NCI-H1048 (cell line): ENCODE measurements around the gene CELSR2.
"Not testable (repeated sequence)": the region's sequence is repeated elsewhere in the genome, so short reads cannot be mapped to it uniquely, and the experiment has no call there.

Experiments
- DNase-seq: peaks from one replicate; lab custom pipeline; 2025; lab: John Stamatoyannopoulos, UW

The CELSR2 gene

DNA sequence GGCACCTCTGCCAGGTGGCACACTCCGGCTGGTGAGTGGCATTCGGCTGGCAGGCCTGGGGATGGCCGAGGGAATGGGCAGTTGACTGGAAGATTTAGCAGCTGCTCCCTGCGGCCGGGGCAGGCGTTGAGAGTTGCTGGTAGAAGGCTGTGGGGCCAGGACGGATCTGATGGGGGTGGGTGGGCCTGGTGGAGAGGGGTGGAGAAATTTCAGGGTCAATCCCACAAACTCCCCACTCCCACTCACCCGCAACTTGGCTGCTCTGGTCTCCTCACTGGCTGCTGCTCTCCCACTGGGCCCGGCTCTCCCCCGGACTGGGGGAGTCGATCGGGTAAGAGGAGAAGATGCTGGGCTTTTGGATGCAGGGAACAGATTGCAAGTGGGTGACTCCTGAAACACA, 31.5 kb downstream of the CELSR2 start:
- DNase-seq, result no peak

DNA sequence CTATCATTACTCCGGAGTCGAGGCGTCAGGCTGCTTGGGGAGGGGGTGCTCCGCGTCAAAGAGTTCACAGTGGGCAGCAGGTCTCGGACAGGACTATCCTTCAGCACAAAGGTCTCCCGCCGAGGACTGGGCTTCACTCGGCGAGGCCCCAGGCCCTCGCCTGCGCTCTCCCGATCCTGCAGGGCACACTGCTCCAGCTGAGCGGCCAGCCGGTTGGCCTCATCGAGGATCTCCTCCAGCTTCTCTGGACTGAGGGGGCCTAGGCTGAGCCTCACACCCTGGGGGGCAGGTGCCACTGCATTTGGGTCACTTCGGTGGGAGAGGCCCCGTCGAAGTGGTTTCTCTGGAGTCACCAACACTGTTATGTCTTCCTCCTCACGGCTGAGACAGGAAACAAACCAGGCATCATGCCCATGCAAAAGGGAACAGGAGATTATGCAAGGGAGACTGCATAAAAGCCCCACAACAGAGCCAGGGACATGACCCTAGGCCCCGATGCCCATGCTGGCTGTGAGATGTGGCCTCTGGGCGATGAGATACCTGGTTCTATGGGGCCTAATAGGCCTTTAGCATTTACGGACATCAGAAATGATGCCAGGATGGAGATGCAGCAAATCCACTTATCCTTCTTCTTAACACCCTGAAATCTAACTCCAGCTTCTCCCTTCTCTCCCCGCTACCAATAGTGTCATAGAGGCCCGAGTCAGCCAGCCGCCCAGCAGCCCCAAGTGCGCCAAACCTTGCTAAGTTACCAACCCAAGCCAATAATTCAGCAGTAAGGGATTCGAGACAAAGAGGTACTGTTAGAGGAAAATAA, 32.5 kb downstream of the CELSR2 start:
- no peak for DNase-seq

DNA sequence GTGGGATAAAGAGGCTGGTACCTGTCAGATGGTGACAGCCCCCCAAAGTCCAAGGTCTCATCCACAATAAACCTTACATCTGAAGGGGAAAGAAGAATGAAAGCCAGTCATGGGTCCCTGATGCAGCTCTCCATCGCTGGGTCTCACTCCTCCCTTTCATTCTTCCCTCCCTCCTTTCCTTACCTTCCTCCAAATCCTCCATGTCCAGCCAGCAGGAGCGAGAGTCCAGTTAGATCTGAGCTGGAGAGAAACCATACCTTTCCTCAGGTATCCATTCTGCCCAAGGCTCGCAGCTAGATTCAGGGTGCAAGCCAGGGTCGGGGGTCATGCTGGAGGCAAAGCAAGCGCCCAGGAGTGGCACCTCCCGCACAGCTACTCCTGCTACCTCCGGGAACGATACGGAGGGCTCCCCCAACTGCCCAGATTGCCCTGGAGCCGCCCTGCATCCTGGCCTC, 33.2 kb downstream of the CELSR2 start:
- DNase-seq, result no peak

DNA sequence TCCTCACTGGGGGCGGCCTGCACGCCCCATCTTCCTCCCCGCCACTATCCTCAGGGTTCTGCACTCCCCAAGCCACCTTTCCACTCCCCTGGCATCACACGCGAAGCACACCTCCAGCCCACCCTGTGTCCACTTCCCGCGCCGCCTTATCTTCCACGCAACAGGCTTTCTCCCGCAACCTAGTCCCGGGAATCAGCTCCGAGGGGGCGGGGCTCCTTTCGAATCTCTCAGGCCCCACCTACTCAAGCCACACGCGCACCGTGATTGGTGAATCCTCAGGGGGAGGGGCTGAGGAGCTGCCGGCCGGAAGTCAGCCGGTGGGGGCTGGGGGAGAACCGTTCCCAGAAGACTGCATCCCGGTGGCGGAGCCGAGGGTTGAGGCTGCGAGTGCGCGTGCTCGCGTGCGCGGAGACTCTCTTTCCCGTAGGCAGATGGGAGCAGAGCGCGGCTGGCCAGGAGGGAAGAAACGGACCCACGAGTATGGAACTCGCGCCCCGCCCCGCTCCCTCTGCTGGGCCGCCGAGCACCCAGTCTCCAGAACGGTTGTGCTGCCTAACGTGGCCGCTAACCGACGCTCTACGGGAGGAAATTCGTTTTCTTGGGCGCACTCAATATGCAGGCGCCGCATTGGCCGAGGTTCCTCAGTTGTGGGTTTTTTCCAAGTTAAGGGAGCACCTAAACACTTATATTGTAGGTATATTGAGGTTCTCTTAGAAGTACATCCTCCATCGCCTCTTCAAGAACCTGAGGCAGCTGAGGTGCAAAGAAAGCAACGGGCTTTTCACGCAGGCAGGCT, 33.8 kb downstream of the CELSR2 start, which contains the start of gene PSRC1:
PSRC1 (minus strand) TSS at position 194 of the 796 bp plus-strand sequence.
- DNase-seq, result peak; percentile 87

DNA sequence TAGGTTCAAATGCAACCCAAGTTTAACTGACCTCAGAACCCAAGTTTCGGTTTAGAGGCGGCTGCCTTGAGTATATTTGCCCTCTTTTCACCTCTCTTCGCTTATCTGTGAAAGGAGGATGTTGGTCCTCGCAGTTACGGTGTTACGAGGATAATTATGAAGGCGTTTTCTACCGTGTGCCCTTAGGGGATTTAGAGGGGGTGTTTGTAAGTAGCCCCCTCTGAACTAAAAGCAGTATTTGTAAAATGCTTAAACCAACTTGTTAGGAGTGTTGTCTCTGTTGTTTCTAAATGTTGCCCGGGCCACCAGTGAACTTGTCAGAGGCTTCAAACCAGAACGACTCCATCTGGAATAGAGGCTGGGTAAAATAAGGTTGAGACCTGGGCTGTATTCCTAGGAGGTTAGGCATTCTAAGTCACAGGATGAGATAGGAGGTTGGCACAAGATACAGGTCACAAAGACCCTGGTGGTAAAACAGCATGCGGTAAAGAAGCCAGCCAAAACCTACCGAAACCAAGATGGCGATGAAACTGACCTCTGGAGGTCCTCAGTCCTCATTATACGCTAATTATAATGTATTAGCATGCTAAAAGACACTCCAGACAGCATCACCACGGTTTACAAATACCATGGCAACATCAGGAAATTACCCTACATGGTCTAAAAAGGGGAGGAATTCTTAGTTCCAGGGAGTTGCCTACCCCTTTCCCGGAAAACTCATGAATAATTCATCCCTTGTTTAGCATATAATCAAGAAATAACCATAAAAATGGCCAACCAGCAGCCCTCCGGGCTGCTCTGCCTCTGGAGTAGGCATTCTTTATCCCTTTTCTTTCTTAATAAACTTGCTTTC, 34.6 kb downstream of the CELSR2 start:
- no peak for DNase-seq

DNA sequence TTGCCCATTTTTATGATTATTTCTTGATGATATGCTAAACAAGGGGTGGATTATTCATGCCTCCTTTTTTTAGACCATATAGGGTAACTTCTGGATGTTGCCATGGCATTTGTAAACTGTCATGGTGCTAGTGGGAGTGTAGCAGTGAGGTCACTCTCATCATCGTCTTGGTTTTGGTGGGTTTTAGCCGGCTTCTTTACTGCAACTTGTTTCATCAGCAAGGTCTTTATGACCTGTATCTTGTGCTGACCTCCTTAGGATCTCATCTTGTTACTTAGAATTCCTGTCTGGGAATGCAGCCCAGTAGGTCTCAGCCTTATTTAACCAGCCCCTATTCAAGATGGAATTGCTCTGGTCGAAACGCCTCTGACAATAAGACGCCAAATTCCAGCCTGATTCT, 37.4 kb downstream of the CELSR2 start:
- DNase-seq, result not testable (repeated sequence)

DNA sequence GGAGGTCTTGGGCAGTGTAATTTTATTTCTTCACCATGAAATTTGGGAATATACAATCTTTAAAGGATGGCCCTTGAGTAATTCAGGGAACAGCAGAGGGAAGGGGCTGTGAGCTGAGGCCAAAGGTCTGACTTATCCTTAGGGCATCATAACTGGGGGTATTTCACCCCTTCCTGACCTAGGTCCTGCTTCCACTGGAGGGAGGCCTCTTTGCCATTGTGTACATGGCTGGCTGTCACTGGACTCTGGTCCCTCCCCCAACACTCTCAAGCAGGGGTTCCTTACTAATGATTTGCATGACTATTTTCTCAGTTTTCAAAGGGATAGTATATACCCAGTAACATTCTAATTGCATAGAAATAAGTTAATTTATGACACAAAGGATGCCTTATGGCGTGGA, 40.8 kb downstream of the CELSR2 start:
- no peak for DNase-seq

DNA sequence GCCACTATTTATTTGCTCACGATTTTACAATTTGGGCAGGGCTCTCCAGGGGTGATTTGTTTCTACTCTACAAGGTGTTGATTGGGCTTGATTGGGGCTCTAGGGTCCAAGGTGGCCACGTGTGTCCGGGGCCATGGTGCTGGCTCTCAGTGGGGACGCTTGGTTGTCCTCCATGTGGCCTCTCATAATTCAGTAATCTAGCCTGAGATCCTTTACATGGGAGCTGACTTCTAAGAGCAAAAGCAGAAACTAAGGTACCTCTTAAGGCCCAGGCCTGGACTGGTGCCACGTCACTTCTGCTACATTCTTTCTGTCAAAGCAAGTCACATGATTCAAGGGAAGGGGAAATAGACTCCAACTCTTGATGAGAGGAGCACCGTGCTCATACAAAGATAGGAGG, 41.7 kb downstream of the CELSR2 start:
- DNase-seq, result no peak

DNA sequence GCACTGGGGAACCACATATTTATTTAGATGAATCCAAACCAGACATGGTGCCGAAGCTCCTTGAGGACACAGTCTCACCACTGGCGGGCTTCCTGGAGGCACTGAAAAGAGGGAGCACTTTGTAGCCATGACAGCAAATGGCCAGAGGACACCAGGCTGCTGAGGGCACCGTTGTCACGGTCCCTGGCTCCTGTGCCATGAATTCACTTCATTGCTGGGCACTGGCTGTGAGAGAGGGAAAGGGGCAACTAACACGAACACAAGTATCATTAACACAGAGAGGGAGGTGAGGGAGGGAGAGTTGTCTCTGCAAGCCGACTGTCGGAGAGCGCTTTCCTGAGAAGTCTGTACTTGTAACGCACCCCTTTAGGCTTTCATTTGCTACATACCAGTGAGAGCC, 43.0 kb downstream of the CELSR2 start:
- no peak for DNase-seq

DNA sequence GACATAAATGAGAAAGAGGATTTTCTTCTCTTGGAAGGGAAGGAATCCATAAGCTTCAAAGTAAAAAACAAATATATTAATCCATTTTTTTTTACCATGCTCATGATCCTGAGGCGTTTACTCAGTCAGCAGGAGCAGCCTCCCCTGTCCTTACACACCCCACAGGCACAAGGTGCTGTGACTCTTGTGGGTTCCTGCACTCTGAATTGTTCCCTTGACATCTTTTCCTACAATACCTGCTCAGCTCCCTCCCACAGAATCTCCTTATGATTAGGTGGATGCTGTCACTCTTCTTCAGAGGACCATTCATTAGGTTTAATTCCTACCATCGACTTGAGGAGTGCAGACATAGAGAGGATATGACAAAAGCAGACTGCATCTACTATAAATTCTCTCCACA, 43.7 kb downstream of the CELSR2 start:
- no peak for DNase-seq

DNA sequence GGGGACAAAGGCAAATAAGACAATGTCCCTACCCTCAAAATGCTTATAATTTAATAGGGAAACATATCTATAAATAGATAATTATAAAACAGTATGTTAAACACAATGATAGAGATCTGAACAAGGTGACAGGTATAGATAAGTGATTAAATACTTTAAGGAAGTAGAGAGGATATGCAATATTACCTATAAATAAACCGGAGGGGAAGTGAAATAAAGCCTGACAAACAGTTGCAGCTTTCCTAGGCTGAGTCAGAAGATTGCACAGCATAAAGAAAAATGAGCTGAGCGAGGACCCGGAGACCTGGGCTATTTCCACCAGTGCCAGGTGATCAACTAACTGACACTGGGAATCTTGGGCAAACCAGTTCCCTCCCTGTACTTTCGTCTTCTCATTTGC, 45.1 kb downstream of the CELSR2 start:
- DNase-seq, result no peak

DNA sequence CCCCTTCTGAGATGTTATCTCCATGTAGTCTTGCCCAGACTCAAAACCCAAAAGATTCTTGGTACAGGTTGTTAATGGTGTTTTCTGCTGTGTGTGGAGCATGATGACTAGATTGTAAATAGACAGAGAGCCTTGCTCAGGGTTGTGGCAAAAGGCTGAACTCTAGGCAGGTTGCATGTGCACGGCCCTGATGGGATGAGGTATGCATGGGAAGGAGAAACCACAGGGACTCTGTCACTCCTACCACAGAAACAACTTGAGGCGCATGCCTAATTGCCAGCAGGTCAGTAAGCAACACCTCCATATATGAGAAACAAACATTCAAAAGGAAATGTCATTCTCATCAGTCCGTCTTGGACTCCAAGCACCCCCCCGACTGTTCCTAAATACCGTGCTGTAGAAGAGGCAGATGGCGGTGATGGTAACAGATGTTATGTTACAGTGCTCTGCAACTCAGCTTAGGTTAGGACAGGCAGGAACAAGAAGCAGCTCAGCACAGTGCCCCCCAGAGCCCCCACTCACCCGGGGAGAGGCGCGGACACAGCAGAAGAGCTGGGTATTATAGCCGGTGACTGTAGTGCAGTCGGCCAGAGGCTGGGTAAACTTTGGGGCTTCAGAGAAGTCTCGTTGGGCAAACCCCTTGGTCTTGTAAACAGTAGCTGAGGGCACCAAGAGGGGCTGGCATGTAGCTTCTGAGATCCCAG, 46.5 kb downstream of the CELSR2 start:
- no peak for DNase-seq

DNA sequence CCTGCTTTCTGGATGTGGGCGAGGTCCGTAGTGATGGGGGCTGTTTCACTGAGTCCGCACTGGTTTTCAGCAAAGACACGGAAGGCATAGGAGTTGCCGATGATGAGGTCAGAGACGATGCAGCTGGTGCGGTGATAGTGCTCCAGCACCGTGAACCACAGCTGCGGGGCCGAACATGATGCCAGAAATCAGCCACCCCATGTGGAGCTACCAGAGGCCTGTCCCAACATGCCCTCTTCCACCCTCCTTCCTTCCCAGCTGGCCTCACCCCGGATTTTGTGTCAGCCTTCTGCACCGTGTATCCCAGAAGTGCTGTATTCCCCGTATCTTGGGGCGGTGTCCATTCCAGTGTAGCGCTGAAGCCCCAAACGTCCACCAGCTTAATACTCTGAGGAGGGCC, 47.4 kb downstream of the CELSR2 start:
- DNase-seq, result no peak

DNA sequence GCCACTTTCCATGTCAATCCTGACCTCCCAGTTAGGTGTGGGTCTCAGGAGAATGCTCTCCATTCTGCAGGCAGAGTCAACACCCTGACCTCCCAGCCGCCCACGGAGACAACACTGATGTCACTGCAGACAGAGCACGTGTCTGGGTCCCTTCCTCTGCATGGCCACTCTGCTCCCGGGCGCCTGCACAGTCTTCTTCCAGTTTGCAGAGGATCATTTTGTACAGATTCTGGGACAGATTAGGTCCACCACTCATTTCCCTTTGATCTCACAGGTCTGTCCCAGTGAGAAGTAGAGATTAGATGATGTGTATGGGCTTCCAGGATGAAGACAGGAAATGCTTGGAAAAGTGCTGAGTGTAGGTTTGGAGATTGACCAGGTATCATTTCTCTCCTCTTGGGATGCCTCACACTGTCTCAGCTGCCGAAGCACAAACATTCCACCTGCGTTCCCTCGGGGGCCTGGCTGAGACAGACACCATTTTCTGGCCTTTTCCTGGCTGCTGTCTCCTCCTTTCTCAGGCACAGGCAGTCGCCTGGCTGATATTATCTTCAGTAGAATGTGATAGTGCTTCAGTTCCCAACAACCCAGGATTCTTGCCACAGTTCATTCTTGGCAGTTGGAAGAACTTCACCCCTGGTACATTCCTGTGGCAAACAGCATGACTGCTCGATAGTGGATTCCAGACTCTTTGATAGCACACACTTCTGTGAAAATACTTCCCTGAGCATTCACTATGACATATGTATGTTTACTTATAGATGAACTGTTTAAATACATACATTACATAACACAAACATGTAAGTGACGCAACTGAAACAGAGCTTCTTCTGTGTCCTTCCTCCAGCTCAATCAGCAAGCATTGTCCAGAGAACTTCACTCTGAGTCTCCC, 49.6 kb downstream of the CELSR2 start:
- no peak for DNase-seq

DNA sequence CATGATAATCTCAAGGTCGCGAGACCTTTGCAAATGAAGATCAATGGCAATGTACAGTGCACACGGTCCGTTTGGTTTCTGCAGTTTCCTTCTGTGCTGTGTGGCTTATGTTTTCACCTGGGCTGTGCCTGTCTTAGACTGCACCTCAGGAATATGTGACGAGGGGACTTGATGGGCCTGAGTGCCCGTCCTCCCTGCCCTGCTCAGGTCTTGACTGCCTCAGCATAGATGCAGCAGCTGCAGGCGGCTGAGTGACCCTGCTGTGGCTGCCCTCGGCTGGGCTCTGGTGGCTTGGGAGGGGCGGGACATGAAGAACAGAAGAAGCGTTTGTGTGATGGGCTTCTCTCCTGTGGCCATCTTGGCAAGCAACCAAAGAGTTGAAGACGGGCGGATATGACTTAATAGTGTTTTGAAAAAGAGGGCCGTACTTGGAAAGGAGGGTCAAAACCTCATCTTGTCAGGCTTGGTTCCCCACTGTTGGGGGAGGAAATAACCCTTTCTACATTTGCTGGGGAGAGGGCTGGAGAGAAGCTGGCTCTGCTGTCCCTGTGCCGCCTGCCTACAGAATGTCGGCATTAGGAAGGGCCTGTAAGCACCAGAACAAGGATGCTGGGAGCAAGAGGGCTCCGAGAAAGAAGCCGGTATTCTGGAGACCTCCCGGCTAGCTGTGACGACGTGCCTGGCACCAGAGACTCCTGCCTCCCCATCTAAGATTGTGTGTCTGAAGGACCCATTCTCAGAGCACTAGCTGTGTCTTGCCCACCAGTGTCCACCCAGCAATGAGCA, 50.4 kb downstream of the CELSR2 start:
- no peak for DNase-seq

DNA sequence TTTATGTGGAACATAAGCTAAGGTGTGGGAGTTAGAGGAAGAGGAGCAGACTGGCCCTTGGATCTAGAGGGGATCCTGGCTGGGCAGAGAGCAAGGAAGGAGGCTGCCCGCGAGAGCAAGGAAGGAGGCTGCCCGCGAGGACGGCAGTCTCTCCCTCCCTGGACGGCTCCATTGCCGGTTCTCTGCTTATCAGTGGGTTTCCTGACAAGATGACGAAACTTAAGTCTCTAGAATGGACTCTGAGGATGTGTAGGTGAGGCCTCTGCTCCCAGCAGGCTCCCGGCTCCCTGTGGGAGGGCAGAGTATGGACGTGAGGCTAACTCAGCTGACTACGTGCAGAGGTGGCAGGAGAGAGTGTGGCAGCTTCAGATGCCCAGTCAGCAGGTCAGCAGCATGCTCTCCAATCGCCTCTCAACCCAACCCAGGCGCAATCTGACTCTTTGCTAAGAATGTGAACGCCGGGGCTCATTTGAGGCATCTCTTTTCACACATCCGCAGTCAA, 51.4 kb downstream of the CELSR2 start:
- DNase-seq, result no peak

DNA sequence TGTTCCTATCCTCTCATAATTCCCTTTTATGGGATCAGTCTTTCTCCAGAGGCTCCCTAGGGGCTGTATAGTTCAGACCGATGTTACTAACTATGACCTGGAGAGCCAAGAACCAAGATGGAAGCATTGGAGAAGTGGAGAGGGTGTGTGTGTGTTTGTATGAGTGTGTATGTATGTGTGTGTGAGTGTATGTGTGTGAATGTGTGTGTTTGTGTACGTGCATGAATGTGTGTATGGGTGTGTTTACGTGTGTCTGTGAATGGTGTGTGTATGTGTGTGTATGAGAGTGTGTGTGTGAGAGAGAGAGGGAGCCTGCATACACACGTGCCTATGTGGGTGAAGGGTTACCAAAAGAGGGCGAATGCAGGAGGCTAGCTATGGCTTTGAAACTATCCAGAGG, 52.5 kb downstream of the CELSR2 start:
- DNase-seq, result no peak

DNA sequence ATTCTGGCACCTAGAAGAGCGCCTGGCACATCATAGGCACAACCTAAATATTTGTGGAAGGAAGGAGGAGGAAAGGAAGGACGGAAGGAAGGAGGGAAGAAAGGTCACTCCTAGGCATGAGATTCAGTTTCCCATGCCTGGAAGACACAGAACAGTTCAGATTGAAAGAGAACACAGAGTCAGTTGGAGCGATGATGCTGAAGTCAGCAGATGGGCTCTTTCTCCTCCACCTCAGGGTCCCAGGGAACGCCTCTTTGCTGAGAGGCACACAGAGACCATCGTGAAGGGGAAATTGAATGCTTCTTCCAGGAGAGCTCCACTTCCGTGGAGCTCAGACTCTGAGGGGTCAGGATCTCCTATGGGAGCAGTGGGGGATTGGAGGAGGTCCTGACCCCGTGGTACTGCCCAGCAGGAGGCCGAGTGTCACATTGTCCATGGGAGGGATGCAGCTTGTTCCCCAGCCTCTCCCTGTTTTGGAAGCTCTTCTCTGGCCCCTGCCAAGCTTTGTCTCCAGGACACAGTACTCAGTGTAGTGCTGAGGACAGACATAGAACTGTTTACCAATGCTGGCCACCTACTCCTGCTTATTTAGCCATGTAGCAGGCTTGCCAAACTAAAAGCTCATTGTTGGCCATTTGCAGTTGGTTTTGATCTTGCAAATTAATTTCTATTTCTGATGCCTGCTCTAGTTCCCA, 55.0 kb downstream of the CELSR2 start:
- no peak for DNase-seq

DNA sequence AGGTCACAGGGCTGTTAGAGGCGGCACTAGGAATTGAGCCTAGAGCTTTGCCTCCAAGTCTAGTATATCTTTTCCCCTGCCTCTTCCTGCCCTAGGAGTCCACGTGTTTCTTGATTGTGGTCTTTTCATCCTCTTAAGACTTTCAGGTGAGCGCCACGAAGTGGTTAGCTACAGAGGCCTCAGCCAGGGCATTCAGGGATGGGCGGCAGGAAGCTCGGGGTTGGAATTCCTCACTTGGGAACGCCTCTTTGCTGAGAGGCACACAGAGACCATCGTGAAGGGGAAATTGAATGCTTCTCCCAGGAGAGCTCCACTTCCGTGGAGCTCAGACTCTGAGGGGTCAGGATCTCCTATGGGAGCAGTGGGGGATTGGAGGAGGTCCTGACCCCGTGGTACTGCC, 56.7 kb downstream of the CELSR2 start:
- DNase-seq, result not testable (repeated sequence)
